ENCODE data around the gene FLNB. TPM values are rescaled to one million over a fixed set of nuclear protein-coding genes. Genes with fewer than 3 reads are reported as not detected.

Gene FLNB
- total RNA-seq, 1 donor from 2014 or later, result 521 TPM

- no peaks in the 10 kb centered on the region for H3K36me3 ChIP-seq (ENCODE audit: insufficient read depth, low read length)
- no peaks in the 10 kb centered on the region for H3K79me2 ChIP-seq (ENCODE audit: insufficient read depth, low read length)
- FAIRE-seq (no peak), DNase-seq (ENCODE audit: low read depth) (no peak)
- no peak overlapping the region for H3K4me2 ChIP-seq (ENCODE audit: low read length)
- Mint-ChIP-seq H3K4me1 (ENCODE audit: low read depth, unreplicated experiment) (peaks cover 8% of the 10 kb centered on the region), H3K27me3 (ENCODE audit: low read depth, unreplicated experiment) (peaks cover 4% of the 10 kb centered on the region), H3K9me3 (ENCODE audit: unreplicated experiment) (no peaks in the 10 kb centered on the region), H3K4me3 (ENCODE audit: unreplicated experiment) (no peak overlapping the region), H3K36me3 (ENCODE audit: low read depth, unreplicated experiment) (peaks cover 2% of the 10 kb centered on the region), H3K27ac (ENCODE audit: unreplicated experiment) (no peak overlapping the region)
- H3K27me3 ChIP-seq (ENCODE audit: insufficient read depth, low read length), result no peaks in the 10 kb centered on the region
- H3K4me3 ChIP-seq (ENCODE audit: insufficient read depth, low read depth, low read length), result no peak overlapping the region
- H4K20me1 ChIP-seq (ENCODE audit: insufficient read depth, low read length), result no peaks in the 10 kb centered on the region
- no peak overlapping the region for H2AFZ ChIP-seq (ENCODE audit: low read depth, low read length)
- TF ChIP-seq EZH2 (IDR thresholded peaks at IDR 0.05; ENCODE audit: insufficient read depth, low read length), result no peak
- TF ChIP-seq CTCF (IDR thresholded peaks at IDR 0.05; ENCODE audit: insufficient read depth, low read depth, low read length), result no peak
- no peak overlapping the region for H3K27ac ChIP-seq (ENCODE audit: low read depth, low read length)
- peaks cover 11% of the 10 kb centered on the region for H3K4me1 ChIP-seq (ENCODE audit: insufficient read depth, low read length)
- no peak overlapping the region for H3K9ac ChIP-seq (ENCODE audit: low read length)
- H3K9me3 ChIP-seq (ENCODE audit: insufficient read depth, low read depth, low read length), result no peaks in the 10 kb centered on the region
Measured at GRCh38 chr3:58202917-58203360, 194.7 kb downstream of the FLNB start.

GRCh38 chr3:58203541-58203940 is 195.3 kb downstream of the FLNB start:
- Histone ChIP-seq H4K20me1 (ENCODE audit: insufficient read depth, low read length) (no peaks in the 10 kb centered on the region), H3K4me3 (ENCODE audit: insufficient read depth, low read depth, low read length) (no peak overlapping the region), H3K9ac (ENCODE audit: low read length) (no peak overlapping the region), H3K4me2 (ENCODE audit: low read length) (no peak overlapping the region), H2AFZ (ENCODE audit: low read depth, low read length) (no peak overlapping the region), H3K79me2 (ENCODE audit: insufficient read depth, low read length) (no peaks in the 10 kb centered on the region), H3K4me1 (ENCODE audit: insufficient read depth, low read length) (peaks cover 11% of the 10 kb centered on the region), H3K9me3 (ENCODE audit: insufficient read depth, low read depth, low read length) (no peaks in the 10 kb centered on the region), H3K27ac (ENCODE audit: low read depth, low read length) (no peak overlapping the region), H3K36me3 (ENCODE audit: insufficient read depth, low read length) (no peaks in the 10 kb centered on the region), H3K27me3 (ENCODE audit: insufficient read depth, low read length) (no peaks in the 10 kb centered on the region)
- peaks cover 2% of the 10 kb centered on the region for H3K36me3 Mint-ChIP-seq (ENCODE audit: low read depth, unreplicated experiment)
- H3K27ac Mint-ChIP-seq (ENCODE audit: unreplicated experiment), result no peak overlapping the region
- DNase-seq (ENCODE audit: low read depth) (no peak), FAIRE-seq (no peak)
- peaks cover 6% of the 10 kb centered on the region for H3K4me1 Mint-ChIP-seq (ENCODE audit: low read depth, unreplicated experiment)
- no peak overlapping the region for H3K4me3 Mint-ChIP-seq (ENCODE audit: unreplicated experiment)
- TF ChIP-seq CTCF (IDR thresholded peaks at IDR 0.05; ENCODE audit: insufficient read depth, low read depth, low read length), result no peak
- no peak for TF ChIP-seq EZH2 (IDR thresholded peaks at IDR 0.05; ENCODE audit: insufficient read depth, low read length)
- peaks cover 4% of the 10 kb centered on the region for H3K27me3 Mint-ChIP-seq (ENCODE audit: low read depth, unreplicated experiment)
- H3K9me3 Mint-ChIP-seq (ENCODE audit: unreplicated experiment), result no peaks in the 10 kb centered on the region

GRCh38 chr3:58204720-58205119 is 196.5 kb downstream of the FLNB start:
- DNase-seq (ENCODE audit: low read depth), result no peak
- Histone ChIP-seq H2AFZ (ENCODE audit: low read depth, low read length) (no peak overlapping the region), H3K4me2 (ENCODE audit: low read length) (no peak overlapping the region), H3K36me3 (ENCODE audit: insufficient read depth, low read length) (no peaks in the 10 kb centered on the region), H3K79me2 (ENCODE audit: insufficient read depth, low read length) (no peaks in the 10 kb centered on the region), H3K27ac (ENCODE audit: low read depth, low read length) (no peak overlapping the region), H3K9ac (ENCODE audit: low read length) (no peak overlapping the region), H4K20me1 (ENCODE audit: insufficient read depth, low read length) (no peaks in the 10 kb centered on the region), H3K9me3 (ENCODE audit: insufficient read depth, low read depth, low read length) (no peaks in the 10 kb centered on the region), H3K4me1 (ENCODE audit: insufficient read depth, low read length) (peaks cover 11% of the 10 kb centered on the region), H3K27me3 (ENCODE audit: insufficient read depth, low read length) (no peaks in the 10 kb centered on the region), H3K4me3 (ENCODE audit: insufficient read depth, low read depth, low read length) (no peak overlapping the region)
- Mint-ChIP-seq H3K4me3 (ENCODE audit: unreplicated experiment) (no peak overlapping the region), H3K27ac (ENCODE audit: unreplicated experiment) (no peak overlapping the region), H3K4me1 (ENCODE audit: low read depth, unreplicated experiment) (peaks cover 4% of the 10 kb centered on the region), H3K36me3 (ENCODE audit: low read depth, unreplicated experiment) (peaks cover 2% of the 10 kb centered on the region), H3K9me3 (ENCODE audit: unreplicated experiment) (no peaks in the 10 kb centered on the region), H3K27me3 (ENCODE audit: low read depth, unreplicated experiment) (peaks cover 7% of the 10 kb centered on the region)
- FAIRE-seq, result no peak
- TF ChIP-seq EZH2 (IDR thresholded peaks at IDR 0.05; ENCODE audit: insufficient read depth, low read length), result no peak
- no peak for TF ChIP-seq CTCF (IDR thresholded peaks at IDR 0.05; ENCODE audit: insufficient read depth, low read depth, low read length)
